ENCODE data around the gene KCNJ16.

DNA sequence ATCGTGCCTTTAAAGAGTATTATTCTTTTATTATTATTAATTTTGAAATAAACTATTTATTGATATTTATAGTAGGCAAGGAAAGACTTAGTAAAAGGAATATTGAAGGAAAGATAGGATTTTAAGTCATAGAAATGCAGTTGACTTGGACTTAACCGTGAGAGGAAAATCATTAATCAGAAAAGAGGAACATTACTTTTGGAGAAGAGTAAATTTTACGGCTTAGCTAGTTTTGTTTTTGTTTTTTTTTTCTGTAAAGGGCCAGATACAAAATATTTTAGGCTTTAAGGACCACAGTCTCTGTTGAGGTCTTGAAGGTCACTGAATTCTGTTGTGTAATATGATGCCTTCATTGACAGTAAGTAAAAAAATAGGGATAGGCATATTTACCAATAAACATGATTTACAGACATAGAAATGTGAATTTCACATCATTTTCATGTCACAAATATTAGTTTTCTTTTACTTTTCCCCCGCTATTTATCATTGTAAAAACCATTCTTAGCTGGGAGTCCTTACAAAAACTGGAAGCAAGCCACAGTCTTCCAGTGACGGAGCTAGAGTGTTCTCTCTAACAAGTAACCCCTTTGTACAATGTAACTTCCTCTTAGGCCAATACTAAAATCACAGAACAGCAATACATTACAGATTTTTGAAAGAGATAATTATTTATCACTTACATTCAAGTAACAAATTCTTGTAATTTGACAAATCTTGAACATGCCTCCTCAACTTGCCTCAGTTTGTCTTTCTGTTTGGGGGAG lies 2.3 kb upstream of the KCNJ16 start:
- TF ChIP-seq, protein P1, sequence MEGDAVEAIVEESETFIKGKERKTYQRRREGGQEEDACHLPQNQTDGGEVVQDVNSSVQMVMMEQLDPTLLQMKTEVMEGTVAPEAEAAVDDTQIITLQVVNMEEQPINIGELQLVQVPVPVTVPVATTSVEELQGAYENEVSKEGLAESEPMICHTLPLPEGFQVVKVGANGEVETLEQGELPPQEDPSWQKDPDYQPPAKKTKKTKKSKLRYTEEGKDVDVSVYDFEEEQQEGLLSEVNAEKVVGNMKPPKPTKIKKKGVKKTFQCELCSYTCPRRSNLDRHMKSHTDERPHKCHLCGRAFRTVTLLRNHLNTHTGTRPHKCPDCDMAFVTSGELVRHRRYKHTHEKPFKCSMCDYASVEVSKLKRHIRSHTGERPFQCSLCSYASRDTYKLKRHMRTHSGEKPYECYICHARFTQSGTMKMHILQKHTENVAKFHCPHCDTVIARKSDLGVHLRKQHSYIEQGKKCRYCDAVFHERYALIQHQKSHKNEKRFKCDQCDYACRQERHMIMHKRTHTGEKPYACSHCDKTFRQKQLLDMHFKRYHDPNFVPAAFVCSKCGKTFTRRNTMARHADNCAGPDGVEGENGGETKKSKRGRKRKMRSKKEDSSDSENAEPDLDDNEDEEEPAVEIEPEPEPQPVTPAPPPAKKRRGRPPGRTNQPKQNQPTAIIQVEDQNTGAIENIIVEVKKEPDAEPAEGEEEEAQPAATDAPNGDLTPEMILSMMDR (IDR thresholded peaks at IDR 0.05 in 4 of 5, conservative IDR thresholded peaks at IDR 0.05 in 1 of 5), result no peak
- TF ChIP-seq POLR2A (IDR thresholded peaks at IDR 0.05), result no peak

All from gastrocnemius medialis (tissue), 4 donors.